ENCODE results near the gene TTC16. TPM values are rescaled to one million over a fixed set of nuclear protein-coding genes. Genes with fewer than 3 reads are reported as not detected.
"Not testable (repeated sequence)": the region's sequence is repeated elsewhere in the genome, so short reads cannot be mapped to it uniquely, and the experiment has no call there.

The TTC16 gene
- total RNA-seq, 1 donor from 2014 or later, result 1.3 TPM

DNA sequence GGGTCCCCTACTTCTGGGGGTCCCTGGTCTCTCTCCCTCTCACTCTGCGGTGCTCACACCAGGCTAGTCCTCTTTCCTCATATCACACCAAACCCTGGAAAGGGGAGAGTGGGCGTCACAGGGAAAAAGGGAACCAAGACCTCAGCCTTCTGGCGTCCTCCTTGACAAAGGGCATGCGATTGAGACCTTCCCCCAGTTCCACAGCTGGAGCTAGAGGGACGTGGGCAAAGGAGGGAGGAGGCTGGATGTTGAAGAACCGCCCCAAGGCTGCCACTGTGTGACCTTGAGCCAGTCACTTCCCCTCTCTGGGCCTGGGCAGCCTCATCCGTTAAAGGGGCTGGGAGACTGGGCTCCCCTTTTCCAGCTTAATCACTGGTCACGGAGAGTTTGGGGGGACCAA is 37.7 kb downstream of the TTC16 start:
- no peak for DNase-seq
- peak overlapping the region; percentile 31 for H3K27ac ChIP-seq
- H3K27me3 ChIP-seq (ENCODE audit: low read depth), result peaks cover 12% of the 10 kb centered on the region
- intact Hi-C loops (cut with DNase I), result no loop called here
- H3K36me3 ChIP-seq, result peaks cover 72% of the 10 kb centered on the region
- H3K9me3 ChIP-seq, result no peaks in the 10 kb centered on the region
- no peak overlapping the region for H3K4me3 ChIP-seq
- TF ChIP-seq, protein P1, sequence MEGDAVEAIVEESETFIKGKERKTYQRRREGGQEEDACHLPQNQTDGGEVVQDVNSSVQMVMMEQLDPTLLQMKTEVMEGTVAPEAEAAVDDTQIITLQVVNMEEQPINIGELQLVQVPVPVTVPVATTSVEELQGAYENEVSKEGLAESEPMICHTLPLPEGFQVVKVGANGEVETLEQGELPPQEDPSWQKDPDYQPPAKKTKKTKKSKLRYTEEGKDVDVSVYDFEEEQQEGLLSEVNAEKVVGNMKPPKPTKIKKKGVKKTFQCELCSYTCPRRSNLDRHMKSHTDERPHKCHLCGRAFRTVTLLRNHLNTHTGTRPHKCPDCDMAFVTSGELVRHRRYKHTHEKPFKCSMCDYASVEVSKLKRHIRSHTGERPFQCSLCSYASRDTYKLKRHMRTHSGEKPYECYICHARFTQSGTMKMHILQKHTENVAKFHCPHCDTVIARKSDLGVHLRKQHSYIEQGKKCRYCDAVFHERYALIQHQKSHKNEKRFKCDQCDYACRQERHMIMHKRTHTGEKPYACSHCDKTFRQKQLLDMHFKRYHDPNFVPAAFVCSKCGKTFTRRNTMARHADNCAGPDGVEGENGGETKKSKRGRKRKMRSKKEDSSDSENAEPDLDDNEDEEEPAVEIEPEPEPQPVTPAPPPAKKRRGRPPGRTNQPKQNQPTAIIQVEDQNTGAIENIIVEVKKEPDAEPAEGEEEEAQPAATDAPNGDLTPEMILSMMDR (IDR thresholded peaks at IDR 0.05), result no peak
- no peak for ATAC-seq
- peaks cover 31% of the 10 kb centered on the region for H3K4me1 ChIP-seq

DNA sequence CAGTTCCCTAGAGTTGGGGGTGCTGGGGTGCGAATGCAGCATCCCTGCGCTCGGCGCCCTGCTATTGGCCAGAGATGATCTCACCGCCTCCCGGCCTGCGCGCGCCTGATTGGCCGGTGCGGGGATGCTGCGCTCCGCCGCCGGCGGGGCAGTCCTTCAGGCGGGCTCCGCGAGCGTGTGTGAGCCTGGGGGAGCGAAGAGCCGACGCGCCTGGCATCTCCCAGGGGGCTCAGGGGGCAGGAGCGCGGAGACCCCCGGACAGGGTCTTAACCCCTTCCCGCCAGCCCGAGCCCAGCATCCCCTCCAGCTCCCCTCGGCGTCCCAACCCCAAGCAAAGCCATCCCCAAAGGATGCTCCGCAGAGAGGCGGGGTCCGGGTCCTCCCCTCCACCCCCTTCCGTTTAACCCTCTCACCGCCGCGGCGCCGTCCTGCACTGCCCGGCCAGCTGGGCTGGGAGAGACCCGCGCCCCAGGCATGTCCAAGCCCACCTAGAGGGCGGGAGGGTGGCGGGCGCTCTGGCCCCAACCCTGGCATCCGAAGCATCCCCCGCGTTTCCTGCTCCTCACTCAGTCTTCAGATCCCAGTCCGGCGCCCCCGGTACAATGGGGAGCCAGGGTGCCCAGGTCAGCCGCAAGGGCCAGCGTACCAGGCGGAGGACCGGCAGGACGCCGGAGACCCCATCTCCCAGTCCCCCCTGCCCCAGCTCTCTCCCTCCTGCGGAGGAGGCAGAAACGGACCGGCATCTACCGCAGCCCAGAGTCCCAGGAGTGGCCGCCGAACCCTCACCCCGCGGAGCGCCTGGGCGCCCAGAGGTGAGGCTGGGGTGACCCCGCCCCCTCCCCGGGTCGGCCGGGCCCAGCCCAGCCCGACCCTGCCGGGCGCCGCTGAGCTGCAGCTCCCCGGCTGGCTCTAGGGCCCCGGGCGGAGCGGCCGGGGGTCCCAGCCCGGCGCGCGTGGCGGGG is 38.5 kb downstream of the TTC16 start:
- intact Hi-C loops (cut with DNase I), result no loop called here
- no peak for DNase-seq
- Histone ChIP-seq H3K27me3 (ENCODE audit: low read depth) (peaks cover 12% of the 10 kb centered on the region), H3K36me3 (peaks cover 70% of the 10 kb centered on the region), H3K4me3 (peak overlapping the region; percentile 40), H3K4me1 (peaks cover 34% of the 10 kb centered on the region), H3K27ac (peak overlapping the region; percentile 58), H3K9me3 (no peaks in the 10 kb centered on the region)
- ATAC-seq, result peak; percentile 26 to 29
- TF ChIP-seq, protein P1 (IDR thresholded peaks at IDR 0.05), result no peak

DNA sequence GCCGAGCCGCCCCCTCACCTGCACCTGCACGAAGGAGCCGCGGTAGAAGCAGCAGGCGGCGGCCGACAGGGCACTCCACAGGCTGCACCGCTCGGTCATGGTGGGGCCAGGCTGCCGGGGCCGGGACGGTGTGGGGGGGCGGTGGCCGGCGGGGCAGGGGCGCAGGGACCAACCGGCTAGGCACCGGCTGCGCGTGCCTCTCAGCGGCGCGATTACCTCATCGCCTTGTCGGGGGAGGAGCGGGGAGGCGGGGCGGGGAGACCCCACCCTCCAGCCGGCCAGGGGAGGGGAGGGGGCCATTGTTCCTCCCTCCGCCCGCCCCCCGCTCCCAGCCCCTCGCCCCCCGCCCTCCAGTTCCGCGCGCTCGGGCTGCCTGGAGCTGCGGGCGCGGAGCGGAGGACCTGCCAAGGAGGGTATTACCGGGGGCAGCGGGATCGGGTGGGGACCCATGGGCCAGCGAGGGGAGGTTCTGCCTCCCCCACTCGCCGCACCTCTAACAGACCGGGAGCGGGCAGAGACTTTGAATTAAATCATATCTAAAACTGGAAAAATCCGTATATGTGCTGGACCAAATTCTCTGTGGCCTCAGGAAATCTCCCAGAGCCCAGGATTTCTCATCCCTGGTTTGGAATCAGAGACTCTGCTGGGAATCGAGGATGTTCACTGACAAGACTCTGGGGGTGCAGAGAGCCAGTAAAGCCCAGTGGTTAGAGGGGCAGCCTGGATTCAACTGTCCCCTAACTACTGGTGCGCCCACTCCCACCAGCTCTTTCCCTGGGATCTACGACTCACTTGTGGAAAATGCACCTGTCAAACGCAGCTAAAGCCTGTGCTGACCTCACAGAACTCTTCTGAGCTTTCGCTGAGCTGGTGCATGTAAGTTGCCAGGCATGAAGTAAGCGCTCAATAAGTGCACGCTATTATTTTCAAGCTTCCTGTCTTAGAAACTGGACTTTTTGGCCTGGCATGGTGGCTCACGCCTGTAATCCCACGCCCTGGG is 39.5 kb downstream of the TTC16 start:
- no peaks in the 10 kb centered on the region for H3K9me3 ChIP-seq
- DNase-seq, result no peak
- H3K4me3 ChIP-seq, result peak overlapping the region; percentile 40
- intact Hi-C loops (cut with DNase I), result no loop called here
- peaks cover 34% of the 10 kb centered on the region for H3K4me1 ChIP-seq
- H3K27me3 ChIP-seq (ENCODE audit: low read depth), result peaks cover 12% of the 10 kb centered on the region
- peaks cover 65% of the 10 kb centered on the region for H3K36me3 ChIP-seq
- peak; percentile 23 to 24 for ATAC-seq
- peak overlapping the region; percentile 58 for H3K27ac ChIP-seq
- TF ChIP-seq, protein P1 (IDR thresholded peaks at IDR 0.05), result no peak

DNA sequence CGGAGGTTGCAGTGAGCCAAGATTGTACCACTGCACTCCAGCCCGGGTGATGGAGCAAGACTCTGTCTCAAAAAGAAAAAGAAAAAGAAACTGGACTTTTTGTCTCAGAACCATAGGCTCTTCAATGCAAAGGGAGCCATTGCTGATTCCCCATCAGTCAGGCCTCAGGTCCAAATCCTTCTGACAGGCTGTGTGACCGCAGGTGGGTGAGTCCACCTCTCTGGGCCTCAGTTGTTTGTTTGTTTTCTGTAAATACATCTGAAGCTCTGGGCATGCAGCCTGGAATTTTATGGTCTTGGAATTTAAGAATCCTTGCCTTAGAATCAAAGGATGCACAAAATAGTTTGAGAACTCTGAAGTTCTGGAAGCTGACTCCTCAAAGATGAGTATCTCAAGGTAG is 40.4 kb downstream of the TTC16 start:
- Histone ChIP-seq H3K4me1 (peaks cover 34% of the 10 kb centered on the region), H3K36me3 (peaks cover 62% of the 10 kb centered on the region), H3K27ac (peak overlapping the region; percentile 58), H3K4me3 (peak overlapping the region; percentile 40), H3K9me3 (no peaks in the 10 kb centered on the region), H3K27me3 (ENCODE audit: low read depth) (peaks cover 12% of the 10 kb centered on the region)
- intact Hi-C loops (cut with DNase I), result no loop called here
- no peak for ATAC-seq
- no peak for DNase-seq
- TF ChIP-seq, protein P1 (IDR thresholded peaks at IDR 0.05), result no peak

DNA sequence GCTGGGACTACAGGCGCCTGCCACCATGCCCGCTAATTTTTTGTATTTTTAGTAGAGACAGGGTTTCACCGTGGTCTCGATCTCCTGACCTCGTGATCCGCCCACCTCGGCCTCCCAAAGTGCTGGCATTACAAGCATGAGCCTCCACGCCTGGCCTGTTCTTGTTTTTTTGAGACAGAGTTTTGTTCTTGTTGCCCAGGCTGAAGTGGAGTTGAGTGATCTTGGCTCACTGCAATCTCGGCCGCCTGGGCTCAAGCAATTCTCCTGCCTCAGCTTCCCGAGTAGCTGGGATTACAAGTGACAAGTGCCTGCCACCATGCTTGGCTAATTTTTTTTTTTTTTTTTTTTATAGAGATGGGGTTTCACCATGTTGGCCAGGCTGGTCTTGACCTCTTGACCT is 40.9 kb downstream of the TTC16 start:
- Histone ChIP-seq H3K36me3 (peaks cover 61% of the 10 kb centered on the region), H3K4me3 (peak overlapping the region; percentile 21), H3K4me1 (peaks cover 31% of the 10 kb centered on the region), H3K27me3 (ENCODE audit: low read depth) (peaks cover 12% of the 10 kb centered on the region)
- H3K9me3 ChIP-seq; ATAC-seq; H3K27ac ChIP-seq; intact Hi-C loops (cut with DNase I); DNase-seq: not testable (repeated sequence)

Data from lower lobe of right lung (tissue), 2 donors.